G401.6 (cell line): ENCODE results near the gene TBC1D12.
"Not testable (repeated sequence)": the region's sequence is repeated elsewhere in the genome, so short reads cannot be mapped to it uniquely, and the experiment has no call there.

Experiments used
- FAIRE-seq: peaks from 2 replicates; lab custom pipeline; 2012; peaks lifted over from hg19 to GRCh38; lab: Jason Lieb, UNC

Gene TBC1D12

DNA sequence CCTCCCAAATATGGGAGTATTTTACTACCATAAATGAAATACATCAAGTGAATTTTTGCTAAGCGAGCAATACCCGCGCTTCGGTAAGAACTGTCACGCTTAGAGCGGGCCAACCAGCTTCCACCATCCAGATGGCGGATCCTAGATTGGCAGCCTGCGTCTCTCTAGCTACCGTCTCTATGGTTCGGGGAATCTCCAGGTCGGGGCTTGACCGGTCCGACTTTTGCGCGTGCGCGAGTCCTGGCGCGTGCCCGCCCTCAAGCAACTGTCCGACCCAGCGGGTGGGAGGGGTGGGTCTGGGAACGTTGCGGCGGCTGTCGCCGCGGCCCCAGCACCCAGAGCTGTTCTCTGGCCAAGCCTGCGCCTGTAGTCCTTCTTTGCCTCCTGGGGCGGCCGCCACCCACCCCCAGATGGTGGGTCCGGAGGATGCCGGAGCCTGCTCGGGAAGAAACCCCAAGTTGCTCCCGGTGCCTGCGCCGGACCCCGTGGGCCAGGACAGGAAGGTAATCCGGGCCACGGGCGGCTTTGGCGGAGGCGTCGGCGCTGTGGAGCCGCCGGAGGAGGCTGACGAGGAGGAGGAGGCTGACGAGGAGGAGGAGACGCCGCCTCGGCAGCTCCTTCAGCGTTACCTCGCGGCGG, at the start of gene TBC1D12:
TBC1D12 (plus strand) TSS at position 338 of the 639 bp plus-strand sequence; CDS start at position 411, 73 bp downstream.
- peak; percentile 85 for FAIRE-seq

DNA sequence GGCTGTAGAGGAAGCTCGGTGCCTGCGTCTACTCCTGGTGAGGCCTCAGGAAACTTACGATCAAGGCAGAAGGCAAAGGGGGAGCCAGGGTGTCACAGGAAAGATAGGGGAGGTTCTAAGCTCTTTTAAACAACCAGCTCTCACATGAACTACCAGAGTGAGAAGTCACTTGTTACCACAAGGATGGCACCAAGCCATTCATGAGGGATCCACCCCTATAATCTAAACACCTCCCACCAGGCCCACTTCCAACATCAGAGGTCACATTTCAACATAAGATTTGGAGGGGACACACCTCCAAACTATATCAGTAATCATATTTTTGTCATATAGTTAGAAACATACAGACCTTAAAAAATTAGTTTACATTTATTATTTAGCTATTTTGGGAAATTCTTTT, 49.0 kb upstream of the TBC1D12 start:
- no peak for FAIRE-seq

DNA sequence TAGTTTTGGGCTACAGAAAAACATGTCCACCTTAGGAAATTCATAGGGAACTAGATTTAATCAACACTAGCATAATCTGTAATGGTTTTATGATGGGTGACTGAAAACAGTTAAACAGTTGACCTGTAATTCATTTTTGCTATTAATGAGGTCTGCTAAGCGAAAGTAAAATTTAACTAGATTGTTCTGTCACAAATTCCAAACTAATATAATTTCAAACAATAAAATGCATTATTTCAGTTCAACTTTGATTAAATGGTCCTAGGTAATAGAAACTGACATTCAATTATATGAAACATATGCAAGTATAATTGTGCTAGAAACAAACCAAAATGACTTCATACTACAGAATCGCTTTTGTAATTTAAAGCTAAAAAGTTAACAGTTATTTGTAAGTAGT, 46.5 kb upstream of the TBC1D12 start:
- FAIRE-seq = peak; percentile 69

DNA sequence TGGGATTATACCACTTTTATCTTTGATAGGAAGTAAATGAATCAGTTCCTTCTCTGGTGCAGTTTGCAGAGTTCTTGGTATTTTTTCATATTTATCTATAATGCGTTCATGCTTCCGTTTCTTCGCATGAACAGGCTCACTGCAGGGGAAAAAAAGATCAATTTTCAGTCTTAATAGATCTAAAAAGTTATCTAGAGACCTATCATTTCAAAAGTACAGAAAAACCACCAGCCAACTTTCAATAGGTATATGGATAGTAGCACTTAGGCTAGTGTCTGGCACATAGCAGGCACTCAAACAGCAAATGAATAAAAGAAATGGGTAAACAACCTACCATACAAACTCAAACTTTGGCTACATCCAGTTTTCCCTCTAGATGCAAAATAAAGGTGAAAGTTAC, 45.1 kb upstream of the TBC1D12 start:
- no peak for FAIRE-seq

DNA sequence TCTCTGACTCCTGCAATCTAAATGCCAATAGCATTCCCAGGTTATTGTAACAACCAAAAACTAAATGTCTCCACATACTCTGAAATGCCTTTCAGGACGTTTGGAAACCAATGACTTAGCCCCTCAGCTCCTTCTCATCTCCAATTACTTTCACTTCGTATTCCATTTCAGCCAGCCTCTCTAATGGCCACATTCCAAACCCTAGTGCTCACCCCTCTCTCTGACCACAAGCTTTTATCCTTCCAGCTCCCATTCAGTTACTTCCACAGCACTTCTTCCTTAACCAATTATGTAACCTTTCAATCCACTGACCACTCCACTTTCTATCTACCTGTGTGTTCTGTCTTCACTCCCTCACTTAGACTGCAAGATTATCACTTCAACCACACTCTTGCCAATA, 43.9 kb upstream of the TBC1D12 start:
- no peak for FAIRE-seq

DNA sequence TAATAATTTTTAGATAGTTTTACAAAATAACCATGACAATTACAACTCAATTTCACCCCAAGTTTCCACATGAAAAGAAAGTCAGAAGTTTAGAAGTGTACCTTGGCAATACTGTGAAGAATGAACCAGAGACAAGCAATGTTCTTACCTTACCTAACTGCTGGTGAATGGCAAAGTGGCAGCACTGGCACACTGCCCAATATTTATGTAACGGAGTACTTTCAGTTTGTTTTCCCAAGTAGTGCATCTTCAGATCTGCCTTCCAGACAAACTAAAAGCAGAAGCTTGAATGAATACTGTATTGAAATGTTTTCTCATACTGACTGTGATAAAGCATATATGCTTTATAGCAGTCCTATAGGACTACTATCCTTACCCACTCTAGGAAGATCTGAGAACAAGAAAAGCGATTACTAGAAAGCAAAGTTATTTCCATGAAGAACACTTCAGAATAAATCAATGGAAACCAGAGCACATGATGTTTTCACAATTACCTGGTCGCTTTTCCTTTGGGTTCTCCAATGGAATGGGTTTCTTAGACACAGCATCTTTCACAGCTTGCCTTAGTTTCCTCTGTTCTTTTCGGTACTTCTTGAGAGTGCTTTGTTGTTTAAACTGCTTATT, 41.1 kb upstream of the TBC1D12 start:
- no peak for FAIRE-seq

DNA sequence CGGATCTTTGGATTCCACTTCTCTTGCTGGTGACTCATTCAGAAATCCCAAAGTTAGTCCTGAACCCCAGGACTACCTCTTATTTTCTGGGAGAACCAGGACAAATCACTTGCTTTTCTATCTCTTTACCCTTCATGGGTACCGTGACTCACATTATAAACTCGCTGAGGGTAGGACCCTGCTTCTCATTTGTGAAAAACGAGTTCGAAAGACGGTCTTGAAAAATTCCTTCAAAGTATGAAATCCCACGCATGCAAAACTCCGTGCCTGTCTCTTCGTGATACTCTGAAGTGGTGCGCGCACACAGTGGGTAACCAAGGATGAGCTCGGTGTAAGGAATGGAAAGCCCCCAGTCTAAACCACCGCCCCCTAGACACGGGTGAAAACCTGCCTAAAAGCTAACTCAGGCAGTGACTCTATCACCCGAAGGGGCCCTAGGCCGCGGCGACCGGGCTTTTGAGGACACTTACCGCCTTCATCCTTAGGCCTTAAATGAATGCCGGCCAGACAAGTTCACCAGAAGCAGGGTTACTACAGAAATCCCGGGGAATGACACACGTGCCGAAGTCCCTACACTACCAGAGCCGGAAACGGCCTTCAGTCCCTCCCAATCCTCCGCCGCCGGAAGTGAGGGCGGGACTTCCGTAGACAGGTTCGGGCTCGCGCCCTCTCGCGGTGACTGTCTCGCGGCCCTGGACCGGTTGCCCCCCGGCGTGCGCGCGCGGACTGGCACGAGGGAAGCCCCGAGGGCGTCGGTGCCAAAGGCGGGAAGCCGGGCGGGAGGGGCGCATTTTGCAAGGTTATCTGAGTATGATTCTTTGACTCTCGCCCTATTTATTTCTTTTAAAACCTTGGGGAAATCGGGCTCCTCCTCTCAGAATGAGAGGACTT, 39.7 kb upstream of the TBC1D12 start, which contains the start of gene NOC3L:
NOC3L (minus strand) TSS at position 580 of the 891 bp plus-strand sequence; CDS start at position 479, 101 bp downstream.
- FAIRE-seq = peak; percentile 95

DNA sequence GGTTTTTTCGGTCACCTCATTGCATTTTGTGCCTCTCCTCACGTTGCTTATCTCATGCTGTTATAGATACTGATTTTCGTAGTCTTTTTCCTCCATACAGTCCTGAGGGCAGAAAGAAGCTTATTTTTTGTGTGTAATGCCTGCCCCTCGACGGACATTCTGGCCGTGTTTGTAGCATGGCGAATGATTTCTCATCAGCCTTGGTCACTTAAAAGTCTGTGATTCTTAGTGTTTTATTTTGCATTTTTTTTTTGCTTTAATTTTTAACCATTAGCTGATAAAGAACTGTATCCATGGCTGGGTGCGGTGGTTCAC, 39.1 kb upstream of the TBC1D12 start:
- no peak for FAIRE-seq

DNA sequence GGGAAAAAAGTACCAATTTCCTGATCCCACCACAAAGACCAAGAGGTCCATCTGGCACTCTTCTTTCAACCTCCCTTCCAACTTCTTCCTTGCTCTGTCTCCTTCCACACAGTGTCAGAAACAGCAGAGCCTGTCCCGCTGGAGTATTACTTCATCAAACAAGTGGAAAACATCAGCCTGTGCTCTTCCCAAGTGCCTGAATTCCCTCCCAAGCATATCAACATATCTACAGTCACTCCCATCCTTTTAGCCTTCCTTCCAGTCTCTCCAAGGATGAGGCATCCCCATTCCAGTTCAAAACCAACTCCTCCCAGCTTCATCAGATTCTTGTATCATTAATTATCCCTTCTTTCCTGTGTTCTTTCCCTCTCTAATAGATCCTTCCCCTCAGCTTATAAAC, 37.9 kb upstream of the TBC1D12 start:
- no peak for FAIRE-seq

DNA sequence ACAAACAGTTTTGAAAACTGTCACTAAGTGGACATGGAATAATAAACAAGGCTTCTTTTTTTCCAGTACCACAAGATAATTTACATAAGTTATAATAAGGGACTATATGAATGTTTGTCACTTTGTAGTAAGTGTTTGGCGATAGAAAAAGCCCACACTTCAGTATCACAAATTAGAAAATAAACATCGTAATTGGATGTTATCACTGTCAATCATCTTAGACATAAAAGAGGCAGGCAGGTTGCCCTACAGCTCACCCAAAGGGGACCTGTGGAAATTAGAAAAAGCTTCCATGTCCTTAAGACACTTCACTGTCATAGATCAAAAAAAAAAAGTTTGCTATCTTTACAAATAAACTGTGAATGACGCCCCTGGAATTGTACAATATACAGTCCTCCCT, 36.0 kb upstream of the TBC1D12 start:
- no peak for FAIRE-seq

DNA sequence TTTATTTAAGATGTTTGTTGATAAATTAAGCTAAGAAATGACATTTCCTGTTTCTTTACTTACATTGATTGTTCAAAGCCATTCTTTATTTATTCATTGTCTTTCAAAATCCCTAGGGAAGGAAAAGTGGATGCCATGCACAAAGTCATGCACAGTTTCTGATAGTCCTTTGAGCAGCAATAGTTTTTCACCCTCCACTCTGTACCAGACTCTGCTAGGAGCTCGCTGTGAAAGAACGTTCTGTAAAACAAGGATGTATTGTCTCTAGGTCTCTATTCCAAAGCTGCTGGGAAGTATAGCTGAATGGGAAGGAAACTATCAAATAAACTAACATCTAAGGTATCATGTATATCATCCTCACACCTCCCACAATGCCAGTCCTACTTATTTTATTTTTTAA, 31.8 kb upstream of the TBC1D12 start:
- FAIRE-seq = no peak

DNA sequence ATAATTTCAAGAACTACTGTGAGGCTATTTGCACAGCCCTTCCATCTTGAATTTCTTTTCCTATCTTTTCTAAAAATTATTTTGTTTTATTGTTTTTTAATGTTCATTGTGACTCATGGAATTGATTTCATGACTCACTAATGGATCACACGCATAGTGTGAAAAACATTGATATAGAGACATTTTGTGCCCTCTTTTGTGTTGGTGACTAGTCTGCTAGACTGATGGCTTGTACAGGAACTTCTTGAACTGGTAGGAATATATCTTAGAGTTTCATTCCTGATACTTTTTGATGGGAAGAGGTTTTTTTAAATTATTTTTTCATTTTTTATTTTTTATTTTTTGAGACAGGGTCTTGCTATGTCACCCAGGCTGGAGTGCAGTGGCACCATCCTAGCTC, 27.0 kb upstream of the TBC1D12 start:
- FAIRE-seq = no peak

DNA sequence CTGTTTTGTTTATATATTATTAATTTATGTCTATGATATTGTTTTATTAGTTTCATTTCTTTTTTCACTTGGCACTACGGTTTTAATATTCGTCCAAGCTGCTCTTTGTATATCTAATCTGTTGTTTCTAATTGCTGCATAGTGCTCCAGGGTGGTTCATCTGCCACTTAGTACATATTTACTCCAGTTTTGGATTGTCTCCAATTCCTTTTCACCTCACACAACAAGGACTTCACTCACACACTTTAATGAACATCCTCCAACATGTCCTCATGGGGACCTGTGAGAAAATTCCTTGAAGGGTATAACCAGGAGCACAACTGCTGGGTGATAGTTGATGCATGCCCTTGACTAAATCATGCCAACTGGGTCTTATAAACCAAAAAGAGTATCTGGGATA, 25.5 kb upstream of the TBC1D12 start:
- no peak for FAIRE-seq

DNA sequence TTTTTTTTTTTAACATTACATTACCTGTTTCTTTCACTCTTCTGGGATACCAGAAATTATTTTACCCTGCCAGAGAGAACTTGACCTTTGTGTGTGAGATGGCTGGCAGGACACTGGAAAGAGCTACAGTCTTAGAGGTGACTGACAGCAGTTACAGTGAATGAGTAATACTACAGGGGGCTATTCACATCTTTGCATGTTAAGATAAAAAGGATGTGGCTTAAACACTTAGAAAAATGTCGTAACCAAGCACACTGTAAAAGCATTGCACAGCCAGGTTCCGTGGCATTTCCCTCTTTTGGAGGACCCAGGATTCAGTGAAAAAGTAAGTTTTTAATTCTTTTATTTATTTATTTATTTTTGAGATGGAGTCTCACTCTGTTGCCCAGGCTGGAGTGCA, 18.8 kb upstream of the TBC1D12 start:
- no peak for FAIRE-seq

DNA sequence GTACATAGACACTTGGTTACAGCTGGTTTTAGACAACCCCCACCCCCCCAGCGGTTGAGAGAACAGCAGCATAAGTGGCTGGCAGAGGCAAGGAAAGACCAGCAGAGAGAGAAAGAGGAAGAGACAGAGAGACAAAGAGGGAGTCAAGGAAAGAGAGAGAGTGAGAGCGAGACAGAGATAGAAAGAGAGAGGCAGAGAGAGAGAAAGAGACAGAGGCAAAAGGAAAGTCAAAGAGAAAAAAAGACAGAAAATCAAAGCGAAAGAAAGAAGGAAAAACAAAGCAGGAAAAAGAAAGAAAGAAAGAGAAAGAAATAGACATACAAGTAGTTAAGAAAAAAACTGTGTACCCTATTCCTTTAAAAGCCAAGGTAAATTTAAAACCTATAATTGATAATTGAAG, 16.6 kb upstream of the TBC1D12 start:
- not testable (repeated sequence) for FAIRE-seq

DNA sequence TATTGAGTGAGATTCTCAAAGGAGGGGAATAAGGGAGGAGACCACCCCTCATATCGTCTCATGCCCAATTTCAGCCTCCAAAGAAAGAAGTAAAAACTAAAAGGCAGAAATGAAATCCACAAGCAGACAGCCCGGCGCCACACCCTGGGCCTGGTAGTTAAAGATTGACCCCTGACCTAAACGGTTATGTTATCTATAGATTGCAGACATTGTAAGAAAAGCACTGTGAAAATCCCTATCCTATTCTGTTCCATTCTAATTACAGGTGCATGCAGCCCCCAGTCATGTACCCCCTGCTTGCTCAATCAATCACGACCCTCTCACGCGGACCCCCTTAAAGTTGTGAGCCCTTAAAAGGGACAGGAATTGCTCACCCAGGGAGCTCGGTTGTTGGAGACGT, 10.2 kb upstream of the TBC1D12 start:
- FAIRE-seq = not testable (repeated sequence)

DNA sequence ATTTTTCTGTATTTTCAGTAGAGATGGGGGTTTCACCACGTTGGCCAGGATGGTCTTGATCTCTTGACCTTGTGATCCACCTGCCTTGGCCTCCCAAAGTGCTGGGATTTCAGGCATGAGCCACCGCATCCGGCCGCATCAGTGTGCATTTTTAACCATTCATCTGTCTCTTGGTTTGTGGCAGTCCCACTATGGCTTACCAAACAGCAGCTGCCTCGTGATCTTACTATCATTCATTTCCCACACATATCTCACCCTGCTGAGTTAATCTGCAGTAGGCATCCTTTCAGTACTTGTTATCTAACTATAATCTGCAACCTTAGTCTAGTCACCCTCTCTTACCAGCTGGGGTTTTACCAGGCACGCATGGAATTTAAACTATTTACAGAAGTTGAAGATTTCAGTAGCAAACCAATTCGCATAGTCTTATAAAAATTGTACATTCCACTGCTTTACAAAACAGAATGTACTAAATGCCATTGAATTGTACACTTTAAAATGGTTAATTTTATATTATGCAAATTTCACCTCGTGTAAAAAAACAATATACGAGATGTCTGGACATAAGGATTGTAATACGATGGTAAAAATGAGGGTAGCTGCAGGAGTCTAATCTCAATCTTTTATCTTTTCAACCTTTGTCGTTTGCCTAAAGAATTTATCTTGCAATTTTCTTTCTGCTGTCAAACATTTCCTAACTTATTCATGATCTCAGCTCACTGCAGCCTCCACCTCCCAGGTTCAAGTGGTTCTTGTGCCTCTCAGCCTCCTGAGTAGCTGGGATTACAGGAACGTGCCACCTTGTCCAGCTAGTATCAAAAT, 4.6 kb upstream of the TBC1D12 start:
- no peak for FAIRE-seq

DNA sequence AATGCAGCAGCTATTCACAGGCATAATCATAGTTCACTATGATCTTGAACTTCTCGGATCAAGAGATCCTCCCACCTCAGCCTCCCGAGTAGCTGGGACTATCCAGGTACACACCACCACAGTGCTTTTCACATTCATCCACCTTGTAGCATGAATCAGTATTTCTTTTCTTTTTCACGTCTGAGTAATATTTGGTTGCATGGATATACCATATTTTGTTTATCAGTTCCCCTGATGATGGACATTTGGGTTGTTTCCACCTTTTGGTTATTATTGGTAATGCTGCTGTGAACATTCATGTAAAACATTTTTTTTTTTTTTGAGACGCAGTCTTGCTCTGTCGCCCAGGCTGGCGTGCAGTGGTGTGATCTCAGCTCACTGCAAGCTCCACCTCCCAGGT, 3.6 kb upstream of the TBC1D12 start:
- no peak for FAIRE-seq

DNA sequence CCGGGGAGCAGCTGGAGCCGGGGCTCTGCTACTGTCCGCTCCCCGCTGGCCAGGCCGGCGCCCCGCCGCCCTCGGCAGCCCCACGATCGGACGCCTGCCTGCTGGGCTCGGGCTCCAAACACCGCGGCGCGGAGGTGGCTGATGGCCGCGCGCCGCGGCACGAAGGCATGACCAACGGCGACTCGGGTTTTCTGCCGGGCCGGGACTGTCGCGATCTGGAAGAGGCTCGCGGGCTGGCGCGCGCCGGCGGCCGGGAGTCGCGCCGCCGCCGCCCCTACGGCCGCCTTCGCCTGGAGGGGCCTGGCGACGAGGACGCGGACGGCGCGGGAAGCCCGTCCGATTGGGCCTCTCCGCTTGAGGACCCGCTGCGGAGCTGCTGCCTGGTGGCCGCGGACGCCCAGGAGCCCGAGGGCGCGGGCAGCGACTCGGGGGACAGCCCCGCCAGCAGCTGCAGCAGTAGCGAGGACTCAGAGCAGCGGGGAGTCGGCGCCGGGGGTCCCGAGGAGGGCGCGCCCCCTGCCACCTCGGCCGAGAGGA, 570 bp downstream of the TBC1D12 start:
- no peak for FAIRE-seq

DNA sequence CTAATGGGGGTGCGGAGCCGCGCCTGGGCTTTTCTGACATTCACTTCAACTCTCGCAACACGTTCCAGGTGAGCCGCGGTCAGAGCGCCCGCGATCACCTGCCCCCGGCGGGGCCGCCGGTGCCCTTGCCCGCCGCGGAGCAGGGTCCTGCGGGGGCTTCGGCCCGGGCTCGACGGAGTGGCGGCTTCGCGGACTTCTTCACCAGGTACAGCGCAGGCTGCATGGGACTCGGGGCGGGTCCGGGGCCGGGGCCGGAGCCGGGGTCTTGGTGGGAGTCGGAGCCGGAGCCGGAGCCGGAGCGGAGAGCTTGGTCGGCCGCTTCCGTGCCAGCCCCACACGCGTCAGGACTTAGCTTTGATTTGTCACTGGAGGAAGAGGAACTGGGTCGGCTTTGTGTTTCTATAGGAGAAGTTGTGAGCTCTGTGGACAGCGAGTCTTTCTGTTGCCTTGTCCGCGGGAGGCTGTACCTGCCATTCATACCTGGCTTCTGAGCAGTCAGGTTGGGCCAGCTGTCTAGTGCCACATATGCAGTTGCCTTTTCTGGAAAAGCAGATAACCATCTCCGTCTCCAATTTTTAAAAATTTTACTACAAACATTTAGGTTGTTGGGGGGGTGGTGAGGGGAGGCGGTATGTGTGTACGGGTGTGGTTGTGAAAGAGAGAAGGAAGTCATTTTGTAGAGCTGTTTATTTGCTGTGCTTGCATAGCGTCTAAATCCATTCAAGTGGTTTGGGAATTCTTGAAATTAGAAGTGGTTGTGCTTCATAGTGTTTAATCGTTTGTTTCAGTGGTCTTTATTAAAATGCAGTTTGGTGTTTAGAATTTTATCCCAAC, 1.3 kb downstream of the TBC1D12 start:
- FAIRE-seq = no peak

DNA sequence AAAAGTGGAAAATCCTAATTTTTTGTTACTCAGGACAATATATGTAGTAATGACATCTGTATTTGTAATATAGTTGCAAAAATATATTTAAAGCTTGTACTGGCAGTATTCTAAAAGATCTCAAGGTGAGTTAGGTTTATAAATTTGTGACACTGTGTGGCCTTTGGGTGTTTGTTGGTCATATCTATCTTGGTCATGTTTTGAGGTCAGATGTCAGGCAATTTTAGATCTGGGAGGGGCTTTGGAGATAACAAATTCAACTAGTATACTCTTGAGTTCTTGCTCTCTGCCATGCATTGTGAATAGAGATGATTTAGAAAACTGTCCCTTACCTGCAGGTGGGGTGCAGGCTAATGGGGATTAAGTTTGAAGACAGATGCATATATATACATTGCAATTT, 3.1 kb downstream of the TBC1D12 start:
- no peak for FAIRE-seq
